ENCODE results near the gene PPFIBP2. TPM values are rescaled to one million over a fixed set of nuclear protein-coding genes. Genes with fewer than 3 reads are reported as not detected.

Gene PPFIBP2
- polyA plus RNA-seq, 2 of the 4 experiments (the other 2 are of a cell fraction): 13.4 to 32.5 TPM

DNA sequence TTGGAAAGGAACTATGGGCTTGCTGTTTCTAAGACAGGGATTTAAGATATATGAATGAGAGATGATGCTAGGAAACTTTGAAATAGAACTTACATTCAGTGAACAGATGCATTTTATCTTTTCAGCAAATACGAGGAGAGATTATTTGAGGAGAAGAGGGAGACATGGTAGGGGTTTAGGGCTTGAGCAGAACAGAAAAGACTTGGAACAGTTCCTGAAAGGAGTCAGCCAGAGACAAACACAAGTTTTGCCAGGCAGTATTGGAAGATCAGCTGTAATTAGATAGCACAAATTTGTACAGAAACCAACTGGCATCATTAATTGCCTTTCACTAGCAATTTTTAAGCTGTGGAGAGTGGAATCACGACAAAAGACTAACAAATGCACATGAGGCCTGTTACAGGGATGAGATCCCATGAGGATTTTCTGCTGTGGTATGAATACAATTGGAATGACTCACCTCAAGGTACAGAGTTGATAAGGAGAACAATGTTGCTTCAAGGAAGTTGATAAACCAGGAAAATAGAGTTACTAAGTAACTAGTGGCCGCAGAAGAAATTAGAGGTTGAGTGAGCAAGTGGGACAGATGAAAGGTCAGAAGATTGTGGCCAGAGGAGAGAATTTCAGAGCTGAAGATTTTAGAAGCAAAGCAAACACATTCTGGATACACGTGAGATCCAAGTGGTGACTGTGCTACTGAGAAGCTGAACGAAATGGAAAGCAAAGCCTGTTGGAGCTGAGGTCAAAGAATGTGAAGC lies 91.6 kb downstream of the PPFIBP2 start (continued):
- TF ChIP-seq TP53 (CRISPR knock-in tag; IDR thresholded peaks at IDR 0.05) (no peak), POLR2A (IDR thresholded peaks at IDR 0.05; ENCODE audit: low read length) (no peak), JUN (IDR thresholded peaks at IDR 0.05) (peak; percentile 64 to 87), ZSCAN20 (CRISPR knock-in tag; IDR thresholded peaks at IDR 0.05) (no peak), RNF2 (IDR thresholded peaks at IDR 0.05; ENCODE audit: borderline replicate concordance, low read depth) (no peak), NFE2L2 (conservative IDR thresholded peaks at IDR 0.05; ENCODE audit: low read length) (no peak), GATA3 (IDR thresholded peaks at IDR 0.05; ENCODE audit: borderline replicate concordance) (peak; percentile 79), FOSB (CRISPR knock-in tag; IDR thresholded peaks at IDR 0.05) (no peak), FOSL2 (IDR thresholded peaks at IDR 0.05) (peak; percentile 64; the same call in 1 of the 2 replicates), FOSL2 (CRISPR knock-in tag; IDR thresholded peaks at IDR 0.05) (peak; percentile 95), FOXS1 (CRISPR knock-in tag; IDR thresholded peaks at IDR 0.05) (no peak), ZFP36 (IDR thresholded peaks at IDR 0.05; ENCODE audit: borderline replicate concordance, partially characterized antibody) (no peak), RARB (CRISPR knock-in tag; IDR thresholded peaks at IDR 0.05) (no peak), TFCP2L1 (CRISPR knock-in tag; IDR thresholded peaks at IDR 0.05) (no peak), ZC3H11A (IDR thresholded peaks at IDR 0.05) (no peak), ESRRA (IDR thresholded peaks at IDR 0.05; ENCODE audit: borderline replicate concordance, low read length) (peak; percentile 25; the same call in 1 of the 2 replicates)
- TF ChIP-seq, protein P1, sequence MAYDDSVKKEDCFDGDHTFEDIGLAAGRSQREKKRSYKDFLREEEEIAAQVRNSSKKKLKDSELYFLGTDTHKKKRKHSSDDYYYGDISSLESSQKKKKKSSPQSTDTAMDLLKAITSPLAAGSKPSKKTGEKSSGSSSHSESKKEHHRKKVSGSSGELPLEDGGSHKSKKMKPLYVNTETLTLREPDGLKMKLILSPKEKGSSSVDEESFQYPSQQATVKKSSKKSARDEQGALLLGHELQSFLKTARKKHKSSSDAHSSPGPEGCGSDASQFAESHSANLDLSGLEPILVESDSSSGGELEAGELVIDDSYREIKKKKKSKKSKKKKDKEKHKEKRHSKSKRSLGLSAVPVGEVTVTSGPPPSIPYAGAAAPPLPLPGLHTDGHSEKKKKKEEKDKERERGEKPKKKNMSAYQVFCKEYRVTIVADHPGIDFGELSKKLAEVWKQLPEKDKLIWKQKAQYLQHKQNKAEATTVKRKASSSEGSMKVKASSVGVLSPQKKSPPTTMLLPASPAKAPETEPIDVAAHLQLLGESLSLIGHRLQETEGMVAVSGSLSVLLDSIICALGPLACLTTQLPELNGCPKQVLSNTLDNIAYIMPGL (CRISPR knock-in tag; IDR thresholded peaks at IDR 0.05; ENCODE audit: borderline replicate concordance): no peak
- TF ChIP-seq, protein P2, sequence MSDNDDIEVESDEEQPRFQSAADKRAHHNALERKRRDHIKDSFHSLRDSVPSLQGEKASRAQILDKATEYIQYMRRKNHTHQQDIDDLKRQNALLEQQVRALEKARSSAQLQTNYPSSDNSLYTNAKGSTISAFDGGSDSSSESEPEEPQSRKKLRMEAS (IDR thresholded peaks at IDR 0.05): peak; percentile 77
- TF ChIP-seq, protein P3, sequence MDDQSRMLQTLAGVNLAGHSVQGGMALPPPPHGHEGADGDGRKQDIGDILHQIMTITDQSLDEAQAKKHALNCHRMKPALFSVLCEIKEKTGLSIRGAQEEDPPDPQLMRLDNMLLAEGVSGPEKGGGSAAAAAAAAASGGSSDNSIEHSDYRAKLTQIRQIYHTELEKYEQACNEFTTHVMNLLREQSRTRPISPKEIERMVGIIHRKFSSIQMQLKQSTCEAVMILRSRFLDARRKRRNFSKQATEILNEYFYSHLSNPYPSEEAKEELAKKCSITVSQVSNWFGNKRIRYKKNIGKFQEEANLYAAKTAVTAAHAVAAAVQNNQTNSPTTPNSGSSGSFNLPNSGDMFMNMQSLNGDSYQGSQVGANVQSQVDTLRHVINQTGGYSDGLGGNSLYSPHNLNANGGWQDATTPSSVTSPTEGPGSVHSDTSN (IDR thresholded peaks at IDR 0.05): no peak
- TF ChIP-seq, protein P4, sequence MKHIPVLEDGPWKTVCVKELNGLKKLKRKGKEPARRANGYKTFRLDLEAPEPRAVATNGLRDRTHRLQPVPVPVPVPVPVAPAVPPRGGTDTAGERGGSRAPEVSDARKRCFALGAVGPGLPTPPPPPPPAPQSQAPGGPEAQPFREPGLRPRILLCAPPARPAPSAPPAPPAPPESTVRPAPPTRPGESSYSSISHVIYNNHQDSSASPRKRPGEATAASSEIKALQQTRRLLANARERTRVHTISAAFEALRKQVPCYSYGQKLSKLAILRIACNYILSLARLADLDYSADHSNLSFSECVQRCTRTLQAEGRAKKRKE (CRISPR knock-in tag; IDR thresholded peaks at IDR 0.05; ENCODE audit: low read depth): no peak
- TF ChIP-seq, protein P5, sequence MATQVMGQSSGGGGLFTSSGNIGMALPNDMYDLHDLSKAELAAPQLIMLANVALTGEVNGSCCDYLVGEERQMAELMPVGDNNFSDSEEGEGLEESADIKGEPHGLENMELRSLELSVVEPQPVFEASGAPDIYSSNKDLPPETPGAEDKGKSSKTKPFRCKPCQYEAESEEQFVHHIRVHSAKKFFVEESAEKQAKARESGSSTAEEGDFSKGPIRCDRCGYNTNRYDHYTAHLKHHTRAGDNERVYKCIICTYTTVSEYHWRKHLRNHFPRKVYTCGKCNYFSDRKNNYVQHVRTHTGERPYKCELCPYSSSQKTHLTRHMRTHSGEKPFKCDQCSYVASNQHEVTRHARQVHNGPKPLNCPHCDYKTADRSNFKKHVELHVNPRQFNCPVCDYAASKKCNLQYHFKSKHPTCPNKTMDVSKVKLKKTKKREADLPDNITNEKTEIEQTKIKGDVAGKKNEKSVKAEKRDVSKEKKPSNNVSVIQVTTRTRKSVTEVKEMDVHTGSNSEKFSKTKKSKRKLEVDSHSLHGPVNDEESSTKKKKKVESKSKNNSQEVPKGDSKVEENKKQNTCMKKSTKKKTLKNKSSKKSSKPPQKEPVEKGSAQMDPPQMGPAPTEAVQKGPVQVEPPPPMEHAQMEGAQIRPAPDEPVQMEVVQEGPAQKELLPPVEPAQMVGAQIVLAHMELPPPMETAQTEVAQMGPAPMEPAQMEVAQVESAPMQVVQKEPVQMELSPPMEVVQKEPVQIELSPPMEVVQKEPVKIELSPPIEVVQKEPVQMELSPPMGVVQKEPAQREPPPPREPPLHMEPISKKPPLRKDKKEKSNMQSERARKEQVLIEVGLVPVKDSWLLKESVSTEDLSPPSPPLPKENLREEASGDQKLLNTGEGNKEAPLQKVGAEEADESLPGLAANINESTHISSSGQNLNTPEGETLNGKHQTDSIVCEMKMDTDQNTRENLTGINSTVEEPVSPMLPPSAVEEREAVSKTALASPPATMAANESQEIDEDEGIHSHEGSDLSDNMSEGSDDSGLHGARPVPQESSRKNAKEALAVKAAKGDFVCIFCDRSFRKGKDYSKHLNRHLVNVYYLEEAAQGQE (IDR thresholded peaks at IDR 0.05): no peak

All from A549 (cell line).